ENCODE results near the gene IMMP2L.

Gene IMMP2L

DNA sequence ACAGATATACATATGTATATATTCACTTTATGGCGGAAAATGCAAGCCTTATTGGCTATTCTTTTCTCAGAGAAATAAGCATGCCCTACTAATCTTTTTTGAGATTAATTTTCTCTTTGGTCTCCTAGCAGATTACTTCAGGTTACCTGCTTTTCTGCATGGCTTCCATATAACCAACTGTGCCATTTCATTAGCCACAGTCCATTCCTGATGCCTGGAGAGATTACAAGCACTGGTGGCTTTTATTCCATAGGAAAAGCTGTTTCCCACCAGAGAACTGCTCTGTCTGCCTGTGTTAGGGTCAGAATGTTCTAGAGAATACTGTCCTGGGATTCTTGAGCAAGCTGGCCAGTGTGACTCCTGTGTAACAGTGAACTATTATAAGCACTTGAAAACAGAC, 411.6 kb downstream of the IMMP2L start:
- DNase-seq (ENCODE audit: extremely low read depth, low read depth) = no peak
- TF ChIP-seq, protein P1, sequence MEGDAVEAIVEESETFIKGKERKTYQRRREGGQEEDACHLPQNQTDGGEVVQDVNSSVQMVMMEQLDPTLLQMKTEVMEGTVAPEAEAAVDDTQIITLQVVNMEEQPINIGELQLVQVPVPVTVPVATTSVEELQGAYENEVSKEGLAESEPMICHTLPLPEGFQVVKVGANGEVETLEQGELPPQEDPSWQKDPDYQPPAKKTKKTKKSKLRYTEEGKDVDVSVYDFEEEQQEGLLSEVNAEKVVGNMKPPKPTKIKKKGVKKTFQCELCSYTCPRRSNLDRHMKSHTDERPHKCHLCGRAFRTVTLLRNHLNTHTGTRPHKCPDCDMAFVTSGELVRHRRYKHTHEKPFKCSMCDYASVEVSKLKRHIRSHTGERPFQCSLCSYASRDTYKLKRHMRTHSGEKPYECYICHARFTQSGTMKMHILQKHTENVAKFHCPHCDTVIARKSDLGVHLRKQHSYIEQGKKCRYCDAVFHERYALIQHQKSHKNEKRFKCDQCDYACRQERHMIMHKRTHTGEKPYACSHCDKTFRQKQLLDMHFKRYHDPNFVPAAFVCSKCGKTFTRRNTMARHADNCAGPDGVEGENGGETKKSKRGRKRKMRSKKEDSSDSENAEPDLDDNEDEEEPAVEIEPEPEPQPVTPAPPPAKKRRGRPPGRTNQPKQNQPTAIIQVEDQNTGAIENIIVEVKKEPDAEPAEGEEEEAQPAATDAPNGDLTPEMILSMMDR (IDR thresholded peaks at IDR 0.05; ENCODE audit: low read depth, low read length) = no peak

DNA sequence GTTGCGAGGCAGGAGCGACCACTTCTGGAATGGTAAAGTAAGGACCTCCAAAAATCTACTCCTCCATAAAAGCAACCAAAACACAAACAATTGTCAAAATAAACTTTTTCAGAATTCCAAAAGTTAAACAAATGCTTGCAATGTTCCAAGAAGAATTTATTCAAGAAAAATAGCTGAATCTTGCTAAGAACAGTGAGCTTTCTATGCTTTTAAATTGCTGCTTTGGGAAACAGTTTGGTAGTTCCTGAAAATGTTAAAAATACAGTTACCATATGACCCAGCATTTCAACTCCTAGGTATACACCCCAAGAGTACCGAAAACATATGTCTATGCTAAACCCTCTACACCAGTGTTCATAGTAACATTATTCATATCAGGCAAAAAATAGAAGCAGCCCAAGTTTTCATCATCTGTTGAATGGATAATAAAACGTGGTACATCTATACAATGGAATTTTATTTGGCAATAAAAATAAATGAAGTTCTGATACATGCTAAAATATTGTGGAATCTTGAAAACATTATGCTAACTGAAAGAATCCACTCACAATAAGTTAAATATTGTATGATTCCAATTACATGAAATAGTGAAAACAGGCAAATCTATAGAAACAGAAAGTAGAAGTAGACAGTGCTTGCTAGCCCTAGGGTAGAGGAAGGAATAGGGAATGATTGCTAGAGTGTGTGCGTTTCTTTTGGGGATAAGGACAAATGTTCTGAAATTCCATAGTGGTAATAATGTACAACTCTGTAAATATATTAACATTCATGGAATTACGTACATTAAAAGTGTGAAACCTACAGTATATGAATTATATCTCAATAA, 414.4 kb downstream of the IMMP2L start:
- DNase-seq (ENCODE audit: extremely low read depth, low read depth) = no peak
- TF ChIP-seq, protein P1 (IDR thresholded peaks at IDR 0.05; ENCODE audit: low read depth, low read length) = no peak

DNA sequence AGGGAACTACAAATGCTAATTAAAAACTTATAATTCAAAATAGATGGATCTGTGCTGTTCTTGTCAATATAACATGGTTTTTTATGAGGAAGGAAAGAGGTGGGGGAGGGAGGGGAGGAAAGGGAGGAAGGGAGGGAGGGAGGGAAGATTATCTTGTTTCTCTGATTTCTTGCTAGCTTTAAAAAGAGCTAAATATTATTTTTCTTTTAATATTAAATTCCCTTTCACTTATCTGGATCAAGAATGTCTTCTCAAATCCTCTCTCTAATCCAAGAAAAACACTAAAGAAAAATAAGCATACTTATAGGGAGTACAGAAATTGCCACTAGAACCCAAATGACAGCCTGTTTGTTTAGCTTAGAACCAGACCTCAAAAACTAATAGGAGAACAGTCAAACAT, 416.2 kb downstream of the IMMP2L start:
- no peak for DNase-seq (ENCODE audit: extremely low read depth, low read depth)
- TF ChIP-seq, protein P1 (IDR thresholded peaks at IDR 0.05; ENCODE audit: low read depth, low read length) = no peak

DNA sequence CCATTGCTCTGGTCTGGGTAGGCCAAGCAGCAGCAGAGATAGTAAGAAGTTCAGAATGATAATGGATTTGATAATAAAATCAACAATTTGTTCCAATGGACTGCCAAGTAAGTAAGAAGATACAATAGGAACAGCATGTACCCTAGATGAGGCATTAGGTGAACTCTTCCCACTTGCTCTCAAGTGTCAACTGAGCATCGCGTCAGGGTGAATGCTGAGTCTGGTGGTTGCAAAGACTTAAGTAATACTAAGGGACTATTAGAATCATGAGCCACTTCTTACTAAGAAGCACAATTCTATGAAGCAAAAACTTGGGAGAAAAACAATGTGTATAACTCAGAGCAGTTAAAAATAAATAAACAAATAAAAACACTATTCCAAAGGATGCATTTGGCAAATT, 416.8 kb downstream of the IMMP2L start:
- TF ChIP-seq, protein P1 (IDR thresholded peaks at IDR 0.05; ENCODE audit: low read depth, low read length) = no peak
- no peak for DNase-seq (ENCODE audit: extremely low read depth, low read depth)

DNA sequence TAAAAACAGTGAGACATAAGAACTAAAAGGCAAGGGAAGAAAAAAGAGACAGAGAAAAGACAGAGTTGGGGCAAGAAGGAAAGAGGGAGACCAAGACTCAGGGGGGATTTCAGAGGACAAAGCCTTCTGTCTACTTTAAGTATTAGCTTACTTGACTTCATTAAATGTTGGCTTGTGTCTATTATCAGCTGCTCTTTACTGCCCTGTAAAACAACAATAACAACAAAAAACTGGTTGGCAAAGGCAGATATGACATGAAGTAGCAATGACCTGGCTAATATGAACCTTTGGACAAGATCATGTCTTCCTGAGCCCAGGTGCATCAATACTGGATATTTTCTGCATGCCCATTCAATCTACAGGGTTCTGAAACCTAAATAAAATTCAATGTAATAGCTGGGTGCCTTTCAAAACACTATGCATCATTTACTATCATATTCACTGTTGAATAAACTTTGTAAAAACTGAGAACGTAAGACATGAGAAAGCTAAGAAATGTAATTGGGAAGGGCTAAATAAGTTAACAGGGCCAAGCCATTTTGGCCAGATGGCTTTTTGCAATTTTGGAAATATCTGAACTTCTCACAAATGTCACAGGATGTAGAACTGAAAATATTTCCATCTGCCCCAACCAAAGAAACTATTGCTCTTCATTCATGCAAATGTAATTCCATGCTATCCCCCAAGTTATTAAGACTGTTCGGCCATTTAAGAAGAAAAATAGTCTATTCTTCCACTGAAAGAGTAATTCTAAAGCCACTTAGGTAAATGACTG, 422.0 kb downstream of the IMMP2L start:
- TF ChIP-seq, protein P1 (IDR thresholded peaks at IDR 0.05; ENCODE audit: low read depth, low read length) = no peak
- DNase-seq (ENCODE audit: extremely low read depth, low read depth) = no peak

DNA sequence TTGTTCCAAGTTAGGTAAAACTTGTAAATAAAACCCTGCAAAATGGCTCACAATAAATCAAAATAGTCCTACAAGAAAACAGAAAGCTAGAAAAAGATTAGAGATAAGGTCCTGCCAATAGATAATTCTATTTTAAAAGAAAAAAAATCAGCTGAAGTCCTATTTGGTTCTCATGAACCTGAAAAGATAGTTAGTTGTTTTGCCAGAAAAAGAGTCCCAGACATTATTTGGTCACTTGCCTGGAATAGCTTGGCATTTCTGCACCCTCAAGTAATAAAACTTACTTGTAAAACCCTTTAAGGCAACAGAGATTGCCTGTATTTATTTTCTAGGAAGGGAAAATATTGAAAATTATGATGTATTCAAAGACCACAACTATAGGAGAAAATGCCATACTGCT, 423.7 kb downstream of the IMMP2L start:
- no peak for DNase-seq (ENCODE audit: extremely low read depth, low read depth)
- TF ChIP-seq, protein P1 (IDR thresholded peaks at IDR 0.05; ENCODE audit: low read depth, low read length) = no peak

DNA sequence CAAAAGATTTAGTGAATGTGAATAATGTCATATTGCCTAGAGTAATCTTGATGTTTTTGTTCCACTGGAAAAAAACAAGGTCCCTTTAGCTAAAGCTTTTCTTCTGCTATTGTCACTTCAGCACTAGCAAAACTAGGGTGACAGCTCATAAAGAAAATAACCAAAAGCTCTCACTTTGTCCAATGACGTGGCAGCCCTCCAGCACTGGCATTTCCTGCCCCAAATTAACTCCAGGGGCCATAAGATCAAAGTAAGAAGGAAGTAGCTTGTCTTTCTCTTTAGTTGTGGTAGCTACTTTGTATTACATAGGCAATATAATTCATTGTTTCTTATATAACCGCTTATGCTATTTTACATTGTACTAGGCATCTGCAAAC, 424.1 kb downstream of the IMMP2L start:
- peak; percentile 19 for DNase-seq (ENCODE audit: extremely low read depth, low read depth)
- TF ChIP-seq, protein P1 (IDR thresholded peaks at IDR 0.05; ENCODE audit: low read depth, low read length) = no peak
